Measurements from ENCODE around the gene FOSB. TPM values are rescaled to one million over a fixed set of nuclear protein-coding genes. Genes with fewer than 3 reads are reported as not detected.

The FOSB gene
- total and polyA plus RNA-seq, 2 donors: 10.4 to 128 TPM

DNA sequence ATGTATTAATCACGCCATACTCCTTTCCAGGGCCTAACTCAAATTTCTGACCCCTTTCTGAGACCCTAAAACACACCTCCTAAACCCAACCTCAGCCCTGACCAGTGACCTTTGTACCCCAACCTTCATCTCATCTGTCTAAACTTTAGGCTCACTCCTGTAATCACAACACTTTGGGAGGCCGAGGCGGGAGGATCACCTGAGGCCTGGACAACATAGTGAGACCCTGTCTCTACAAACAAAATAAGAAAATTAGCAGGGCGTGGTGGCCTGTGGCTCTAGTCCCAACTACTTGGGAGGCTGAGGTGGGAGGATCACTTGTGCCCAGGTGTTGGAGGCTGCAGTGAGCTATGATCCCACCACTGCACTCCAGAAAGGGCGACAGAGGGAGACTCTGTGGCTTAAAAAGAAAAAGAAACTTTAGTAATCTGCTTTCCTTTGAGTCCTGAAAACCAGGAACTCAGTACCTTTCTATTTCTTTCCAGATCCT, 24.4 kb downstream of the FOSB start:
- H3K4me3 ChIP-seq (ENCODE audit: low read depth, low read length): peak overlapping the region; percentile 49
- no peak overlapping the region for H3K27ac ChIP-seq (ENCODE audit: low read depth)
- no peaks in the 10 kb centered on the region for H3K36me3 ChIP-seq (ENCODE audit: insufficient read depth)
- no peak for DNase-seq (ENCODE audit: extremely low spot score)
- WGBS: 91% methylated on average over 5 of the region's 5 CpGs
- no peaks in the 10 kb centered on the region for H3K4me1 ChIP-seq (ENCODE audit: insufficient read depth)

DNA sequence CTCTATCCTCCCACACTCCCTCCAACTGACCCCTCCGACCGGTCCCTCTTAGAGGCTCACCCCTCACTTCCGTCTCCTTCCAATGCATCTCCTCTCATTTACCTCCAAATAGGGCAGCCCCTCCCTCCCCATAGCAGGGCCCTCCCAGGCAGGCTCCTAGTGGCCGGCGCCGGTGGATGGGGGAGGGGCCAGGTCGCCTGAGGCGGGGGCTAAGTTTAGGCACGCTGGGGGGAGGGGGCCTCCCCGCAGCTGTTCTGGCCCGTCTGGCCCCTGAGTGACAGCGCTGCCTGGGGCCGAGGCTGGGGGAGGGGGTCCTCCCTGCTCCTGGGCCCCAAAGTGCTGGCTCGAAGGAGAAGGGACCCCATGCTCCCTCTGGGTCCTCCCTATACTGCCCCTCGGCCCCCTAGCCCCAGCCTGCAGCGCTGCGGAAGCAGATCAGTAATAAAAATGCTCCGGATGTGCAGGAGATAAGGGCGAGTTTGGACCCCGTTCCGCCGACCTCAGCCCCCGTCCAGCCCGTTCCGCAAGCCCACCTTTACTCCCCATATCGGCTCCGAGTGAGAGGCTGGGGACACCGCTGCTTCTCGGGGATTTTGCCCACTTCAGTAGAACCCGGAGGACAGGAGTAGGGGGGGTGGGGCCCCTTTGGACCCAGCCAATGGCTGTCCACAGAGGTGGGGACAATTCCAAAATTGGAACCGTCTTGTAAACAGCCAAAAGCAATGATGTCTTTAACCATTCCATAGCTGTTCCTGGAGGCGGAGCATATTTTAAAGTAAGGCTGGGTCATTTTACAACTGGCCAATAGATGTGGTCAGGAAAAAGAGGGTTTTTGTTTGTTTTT, 25.1 kb downstream of the FOSB start:
- Histone ChIP-seq H3K4me1 (ENCODE audit: insufficient read depth) (no peaks in the 10 kb centered on the region), H3K27ac (ENCODE audit: low read depth) (peak overlapping the region; percentile 61), H3K36me3 (ENCODE audit: insufficient read depth) (no peaks in the 10 kb centered on the region), H3K4me3 (ENCODE audit: low read depth, low read length) (peak overlapping the region; percentile 49)
- DNase-seq (ENCODE audit: extremely low spot score): no peak
- WGBS: 4% methylated on average over 32 of the region's 32 CpGs

DNA sequence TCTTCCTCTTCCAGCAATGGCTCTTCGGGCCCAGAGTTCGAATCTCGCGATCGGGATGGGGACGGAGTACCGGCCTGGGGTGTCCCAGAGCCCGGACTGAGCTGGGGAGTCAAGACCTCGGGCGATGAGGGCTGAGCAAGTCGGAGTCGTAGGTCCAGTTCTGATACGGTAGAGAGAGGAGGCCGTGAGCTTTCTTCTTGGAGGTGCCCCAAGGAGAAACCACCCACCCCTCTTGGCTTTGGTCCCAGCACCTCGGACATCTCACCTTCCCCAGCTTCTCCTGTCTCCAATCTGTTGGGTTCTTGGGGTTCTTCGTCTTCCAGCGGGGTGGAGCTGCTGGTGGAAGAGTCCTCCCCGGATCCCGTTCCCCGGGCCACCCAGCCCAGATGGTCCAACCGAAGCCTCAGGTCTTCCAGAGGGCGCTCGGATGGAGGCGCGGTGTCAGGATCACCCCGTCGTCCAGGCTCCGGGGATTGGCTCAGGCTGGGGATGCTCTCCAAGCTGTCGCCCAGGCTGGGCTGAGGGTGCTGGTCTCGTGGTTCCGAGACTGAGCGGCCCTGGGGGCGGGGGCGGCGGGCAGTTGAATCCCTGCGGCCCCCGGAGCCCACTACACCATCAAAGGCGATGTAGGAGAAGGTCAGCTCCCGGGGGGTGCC, 26.6 kb downstream of the FOSB start:
- WGBS: 94% methylated on average over 39 of the region's 39 CpGs
- Histone ChIP-seq H3K36me3 (ENCODE audit: insufficient read depth) (no peaks in the 10 kb centered on the region), H3K4me3 (ENCODE audit: low read depth, low read length) (no peak overlapping the region), H3K4me1 (ENCODE audit: insufficient read depth) (peaks cover 3% of the 10 kb centered on the region), H3K27ac (ENCODE audit: low read depth) (no peak overlapping the region)
- DNase-seq (ENCODE audit: extremely low spot score): no peak

GRCh38 chr19:45495178-45495577, 27.4 kb downstream of the FOSB start:
- H3K4me1 ChIP-seq (ENCODE audit: insufficient read depth): peaks cover 3% of the 10 kb centered on the region
- no peak overlapping the region for H3K4me3 ChIP-seq (ENCODE audit: low read depth, low read length)
- no peak overlapping the region for H3K27ac ChIP-seq (ENCODE audit: low read depth)
- 90% methylated on average over 5 of the region's 5 CpGs for WGBS
- H3K36me3 ChIP-seq (ENCODE audit: insufficient read depth): no peaks in the 10 kb centered on the region
- DNase-seq (ENCODE audit: extremely low spot score): no peak

- no peaks in the 10 kb centered on the region for H3K36me3 ChIP-seq (ENCODE audit: insufficient read depth)
- peaks cover 3% of the 10 kb centered on the region for H3K4me1 ChIP-seq (ENCODE audit: insufficient read depth)
- H3K27ac ChIP-seq (ENCODE audit: low read depth): no peak overlapping the region
- peak overlapping the region; percentile 64 for H3K4me3 ChIP-seq (ENCODE audit: low read depth, low read length)
- under 1% methylated on average over 54 of the region's 54 CpGs for WGBS
- no peak for DNase-seq (ENCODE audit: extremely low spot score)
These were observed 28.7 kb downstream of the FOSB start for GRCh38 chr19:45496349-45496953.

- 27% methylated on average over 16 of the region's 16 CpGs for WGBS
- DNase-seq (ENCODE audit: extremely low spot score): no peak
- no peaks in the 10 kb centered on the region for H3K36me3 ChIP-seq (ENCODE audit: insufficient read depth)
- peaks cover 3% of the 10 kb centered on the region for H3K4me1 ChIP-seq (ENCODE audit: insufficient read depth)
- H3K27ac ChIP-seq (ENCODE audit: low read depth): no peak overlapping the region
- no peak overlapping the region for H3K4me3 ChIP-seq (ENCODE audit: low read depth, low read length)
These were observed 30.0 kb downstream of the FOSB start for GRCh38 chr19:45497791-45498190.

GRCh38 chr19:45498411-45499195, 30.8 kb downstream of the FOSB start, which contains the start of gene PPM1N:
PPM1N (plus strand) TSS chr19:45498443; CDS start chr19:45498473, 30 bp downstream.
- Histone ChIP-seq H3K4me3 (ENCODE audit: low read depth, low read length) (peak within 1 kb of the TSS; percentile 64), H3K4me1 (ENCODE audit: insufficient read depth) (peaks cover 3% of the 10 kb centered on the region), H3K36me3 (ENCODE audit: insufficient read depth) (no peaks in the 10 kb centered on the region), H3K27ac (ENCODE audit: low read depth) (no peak within 1 kb of the TSS)
- WGBS: 1% methylated on average over 89 of the region's 89 CpGs
- no peak for DNase-seq (ENCODE audit: extremely low spot score)

DNA sequence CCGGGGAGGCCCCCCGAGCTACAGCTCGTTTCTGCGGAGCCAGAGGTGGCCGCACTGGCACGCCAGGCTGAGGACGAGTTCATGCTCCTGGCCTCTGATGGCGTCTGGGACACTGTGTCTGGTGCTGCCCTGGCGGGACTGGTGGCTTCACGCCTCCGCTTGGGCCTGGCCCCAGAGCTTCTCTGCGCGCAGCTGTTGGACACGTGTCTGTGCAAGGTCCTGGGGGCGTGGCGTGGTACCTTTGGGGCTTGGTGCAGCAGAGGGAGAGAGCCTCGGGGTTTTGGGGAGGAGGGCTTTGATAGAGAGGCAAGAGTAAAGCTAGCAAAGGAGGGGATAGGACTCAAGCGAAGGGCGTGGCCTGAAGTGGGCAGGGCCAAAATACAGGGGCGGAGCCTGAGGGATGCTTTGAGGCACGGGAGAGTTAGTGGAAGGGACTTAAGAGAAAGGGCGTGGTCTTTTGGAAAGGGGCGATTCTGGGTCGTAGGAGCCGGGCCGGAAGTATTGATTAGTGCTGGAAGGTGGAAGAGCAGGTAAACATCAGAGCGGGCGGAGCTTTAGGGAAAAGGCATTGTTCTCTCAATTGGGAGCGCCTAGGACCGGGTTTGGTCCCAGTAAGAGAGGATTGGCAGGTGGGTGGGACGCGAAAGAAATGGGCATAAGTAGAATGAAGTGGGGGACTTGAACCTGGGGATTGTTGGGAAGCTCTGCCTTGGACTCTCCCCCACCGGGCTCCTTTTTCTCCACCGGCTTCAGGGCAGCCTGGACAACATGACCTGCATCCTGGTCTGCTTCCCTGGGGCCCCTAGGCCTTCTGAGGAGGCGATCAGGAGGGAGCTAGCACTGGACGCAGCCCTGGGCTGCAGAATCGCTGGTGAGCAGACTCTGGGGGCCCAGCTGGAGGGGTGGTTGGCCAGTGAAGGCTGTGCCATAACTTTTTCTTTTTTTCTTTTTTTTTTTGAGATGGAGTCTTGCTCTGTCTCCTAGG, 31.7 kb downstream of the FOSB start:
- no peak overlapping the region for H3K4me3 ChIP-seq (ENCODE audit: low read depth, low read length)
- no peaks in the 10 kb centered on the region for H3K36me3 ChIP-seq (ENCODE audit: insufficient read depth)
- 10% methylated on average over 37 of the region's 37 CpGs for WGBS
- H3K4me1 ChIP-seq (ENCODE audit: insufficient read depth): peaks cover 3% of the 10 kb centered on the region
- no peak for DNase-seq (ENCODE audit: extremely low spot score)
- H3K27ac ChIP-seq (ENCODE audit: low read depth): no peak overlapping the region

DNA sequence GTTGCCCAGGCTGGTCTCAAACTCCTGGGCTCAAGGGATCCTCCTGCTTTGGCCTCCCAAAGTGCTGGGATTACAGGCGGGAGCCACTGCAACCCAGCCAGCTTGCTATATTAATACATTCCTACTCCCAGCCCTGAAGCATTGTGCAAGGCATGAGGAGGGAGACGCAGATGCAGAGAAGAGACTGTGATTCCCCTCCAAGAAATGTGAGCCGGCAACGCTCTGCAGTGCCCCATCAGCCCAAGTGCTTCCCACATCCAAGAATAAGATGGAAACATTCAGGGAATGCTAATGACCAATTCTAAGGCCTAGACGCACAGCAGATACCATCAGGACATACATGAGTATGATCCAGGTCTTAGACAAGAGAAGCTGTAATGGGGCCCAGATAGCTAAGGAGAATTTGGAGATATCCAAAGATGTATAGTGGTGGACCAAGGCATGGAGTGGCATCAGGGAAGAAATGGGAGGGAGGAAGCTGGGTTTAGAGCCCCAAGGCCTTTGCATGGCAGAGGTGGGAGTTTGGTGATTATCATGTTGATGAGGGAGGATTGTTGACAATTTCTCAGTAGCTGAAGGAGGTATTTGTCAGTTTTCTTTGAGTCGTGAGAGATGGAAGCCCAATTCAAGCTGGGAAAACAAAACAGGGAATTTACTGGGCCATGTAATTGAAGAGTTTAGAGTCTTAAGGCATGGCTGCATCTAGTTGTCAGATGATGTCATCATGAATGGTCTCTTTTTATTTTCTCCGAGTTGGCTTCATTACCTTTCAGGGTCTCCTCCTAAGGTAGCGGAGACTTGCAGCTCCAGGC, 33.3 kb downstream of the FOSB start:
- Histone ChIP-seq H3K4me3 (ENCODE audit: low read depth, low read length) (no peak overlapping the region), H3K27ac (ENCODE audit: low read depth) (no peak overlapping the region), H3K36me3 (ENCODE audit: insufficient read depth) (no peaks in the 10 kb centered on the region), H3K4me1 (ENCODE audit: insufficient read depth) (peaks cover 3% of the 10 kb centered on the region)
- 77% methylated on average over 8 of the region's 8 CpGs for WGBS
- DNase-seq (ENCODE audit: extremely low spot score): no peak

DNA sequence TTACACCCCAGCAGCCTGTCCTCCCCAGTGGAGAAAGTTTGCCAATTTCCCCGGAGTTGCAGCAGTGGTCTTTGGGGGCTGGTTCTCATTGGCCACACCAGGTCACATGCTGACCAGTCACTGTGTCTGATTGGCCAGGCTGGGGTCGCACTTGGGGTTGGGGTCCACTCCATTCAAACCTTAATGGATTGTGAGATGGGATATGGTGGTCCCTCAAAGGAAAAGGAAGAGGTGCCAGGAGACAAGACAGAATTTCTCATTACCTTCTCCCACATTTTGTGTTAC, 33.9 kb downstream of the FOSB start:
- H3K4me1 ChIP-seq (ENCODE audit: insufficient read depth): peaks cover 3% of the 10 kb centered on the region
- no peak overlapping the region for H3K27ac ChIP-seq (ENCODE audit: low read depth)
- no peaks in the 10 kb centered on the region for H3K36me3 ChIP-seq (ENCODE audit: insufficient read depth)
- 64% methylated on average over 2 of the region's 2 CpGs for WGBS
- no peak overlapping the region for H3K4me3 ChIP-seq (ENCODE audit: low read depth, low read length)
- no peak for DNase-seq (ENCODE audit: extremely low spot score)

DNA sequence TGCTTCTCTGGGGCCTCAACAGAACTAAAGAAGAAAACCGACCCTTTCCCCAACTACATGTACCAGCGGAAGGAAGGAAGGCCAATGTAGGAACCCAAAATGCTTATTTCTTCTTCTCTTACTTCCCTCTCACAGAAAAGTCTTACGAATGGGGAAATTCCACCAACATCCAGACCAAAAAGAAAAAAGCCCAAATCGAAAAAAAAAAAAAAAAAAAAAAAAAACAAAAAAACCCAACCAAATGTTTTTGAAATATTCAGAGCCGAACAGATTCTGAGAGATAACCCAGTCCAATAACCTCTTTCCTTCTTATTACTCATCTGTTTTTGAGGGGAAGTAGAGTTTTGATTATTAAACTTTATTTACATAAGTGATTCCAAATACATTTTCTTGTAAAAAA, 34.3 kb downstream of the FOSB start:
- 71% methylated on average over 5 of the region's 5 CpGs for WGBS
- peaks cover 3% of the 10 kb centered on the region for H3K4me1 ChIP-seq (ENCODE audit: insufficient read depth)
- no peaks in the 10 kb centered on the region for H3K36me3 ChIP-seq (ENCODE audit: insufficient read depth)
- no peak overlapping the region for H3K27ac ChIP-seq (ENCODE audit: low read depth)
- no peak overlapping the region for H3K4me3 ChIP-seq (ENCODE audit: low read depth, low read length)
- DNase-seq (ENCODE audit: extremely low spot score): no peak

DNA sequence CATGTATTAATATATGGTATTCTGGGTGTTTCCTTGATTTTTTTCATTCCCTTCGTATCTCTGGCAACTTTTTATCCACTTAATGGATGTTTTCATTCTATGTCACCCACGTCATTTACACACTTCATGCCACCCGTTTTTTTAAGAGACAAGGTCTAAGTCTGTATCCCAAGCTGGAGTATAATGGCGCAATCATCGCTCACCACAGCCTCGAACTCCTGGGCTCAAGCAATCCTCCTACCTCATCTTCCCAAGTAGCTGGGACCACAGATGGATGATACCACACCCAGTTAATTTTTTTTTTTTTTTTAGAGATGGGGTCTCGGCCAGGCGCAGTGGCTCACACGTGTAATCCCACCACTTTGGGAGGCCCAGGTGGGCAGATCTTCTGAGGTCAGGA, 36.1 kb downstream of the FOSB start:
- Histone ChIP-seq H3K27ac (ENCODE audit: low read depth) (no peak overlapping the region), H3K36me3 (ENCODE audit: insufficient read depth) (no peaks in the 10 kb centered on the region), H3K4me1 (ENCODE audit: insufficient read depth) (peaks cover under 1% of the 10 kb centered on the region), H3K4me3 (ENCODE audit: low read depth, low read length) (no peak overlapping the region)
- no peak for DNase-seq (ENCODE audit: extremely low spot score)
- WGBS: 87% methylated on average over 9 of the region's 9 CpGs

All from urinary bladder (tissue), 4 donors.